DND-41 (cell line): ENCODE data around the gene LRRN2.

Experiments
- ATAC-seq: fragments of 200-7000 bp; cut with Tn5 transposase; 3 replicates; pipeline ENCODE4 v1.9.1; 2021; ENCODE audit warnings: low read depth; ENCODE audit not compliant: insufficient read depth
- DNase-seq: peaks from one replicate; pipeline ENCODE4 v3.0.0-alpha.2; 2020
- H2AFZ ChIP-seq: 2 replicates; pipeline ENCODE4 v1.6.0; 2012; ENCODE audit warnings: low read depth, low read length
- H3K27ac ChIP-seq: 2 replicates; pipeline ENCODE4 v1.5.1; 2012; ENCODE audit warnings: low read length, inconsistent platforms
- H3K27me3 ChIP-seq: fragments of 200-600 bp; sonication (generic); 2 replicates; pipeline ENCODE4 v1.6.0; 2012; ENCODE audit warnings: low read length, mild to moderate bottlenecking, inconsistent platforms; ENCODE audit not compliant: insufficient read depth, poor library complexity
- H3K36me3 ChIP-seq: 2 replicates; pipeline ENCODE4 v1.5.1; 2012; ENCODE audit warnings: low read length, inconsistent platforms; ENCODE audit not compliant: insufficient read depth
- H3K4me1 ChIP-seq: 2 replicates; pipeline ENCODE4 v1.5.1; 2012; ENCODE audit warnings: mild to moderate bottlenecking, low read length; ENCODE audit not compliant: insufficient read depth
- H3K4me2 ChIP-seq: 2 replicates; pipeline ENCODE4 v1.6.0; 2012; ENCODE audit warnings: mild to moderate bottlenecking, moderate library complexity, low read length, inconsistent platforms; ENCODE audit not compliant: insufficient read depth
- H3K4me3 ChIP-seq, 2 experiments: fragments of 200-600 bp in 1 of 2; shearing (Covaris generic) in 1 of 2; 2 replicates each; pipeline ENCODE4 v1.5.1; 2012 to 2016; ENCODE audit warnings: inconsistent platforms in 2 of 2, low read length in 2 of 2, mild to moderate bottlenecking in 2 of 2, low read depth in 1 of 2, moderate library complexity in 1 of 2
- H3K79me2 ChIP-seq: 2 replicates; pipeline ENCODE4 v1.6.0; 2012; ENCODE audit warnings: low read length, inconsistent platforms; ENCODE audit not compliant: insufficient read depth
- H3K9ac ChIP-seq: 2 replicates; pipeline ENCODE4 v1.6.0; 2012; ENCODE audit warnings: low read depth, mild to moderate bottlenecking, inconsistent platforms, low read length, moderate library complexity
- H3K9me3 ChIP-seq: 2 replicates; pipeline ENCODE4 v1.5.1; 2012; ENCODE audit warnings: low read length, moderate library complexity, mild to moderate bottlenecking, inconsistent platforms; ENCODE audit not compliant: insufficient read depth, severe bottlenecking
- H4K20me1 ChIP-seq: 2 replicates; pipeline ENCODE4 v1.6.0; 2012; ENCODE audit warnings: low read length; ENCODE audit not compliant: insufficient read depth
- CTCF ChIP-seq: IDR thresholded peaks from 2 replicates; pipeline ENCODE4 v1.5.1; 2012; ENCODE audit warnings: borderline replicate concordance, low read length, moderate library complexity, mild to moderate bottlenecking; ENCODE audit not compliant: poor library complexity, severe bottlenecking; ENCODE audit errors: extremely low read depth
- EZH2 ChIP-seq: IDR thresholded peaks from 3 replicates; pipeline ENCODE4 v1.6.1; 2012; ENCODE audit warnings: borderline replicate concordance, low read depth, mild to moderate bottlenecking, moderate library complexity, low read length, inconsistent platforms; ENCODE audit not compliant: severe bottlenecking

Gene LRRN2

GRCh38 chr1:204598319-204598969 lies 87.1 kb downstream of the LRRN2 start:
- TF ChIP-seq CTCF = no peak
- TF ChIP-seq EZH2 = no peak
- H2AFZ ChIP-seq = no peak overlapping the region
- no peak overlapping the region for H3K4me3 ChIP-seq
- no peaks in the 10 kb centered on the region for H4K20me1 ChIP-seq
- no peaks in the 10 kb centered on the region for H3K9me3 ChIP-seq
- no peaks in the 10 kb centered on the region for H3K4me1 ChIP-seq
- no peak for ATAC-seq
- no peak for DNase-seq
- H3K9ac ChIP-seq = no peak overlapping the region
- no peak overlapping the region for H3K27ac ChIP-seq
- no peaks in the 10 kb centered on the region for H3K27me3 ChIP-seq
- no peak overlapping the region for H3K4me2 ChIP-seq
- no peaks in the 10 kb centered on the region for H3K79me2 ChIP-seq
- no peaks in the 10 kb centered on the region for H3K36me3 ChIP-seq

GRCh38 chr1:204592246-204592948 lies 93.1 kb downstream of the LRRN2 start:
- Histone ChIP-seq H3K27ac (no peak overlapping the region), H3K27me3 (no peaks in the 10 kb centered on the region), H3K9me3 (no peaks in the 10 kb centered on the region), H3K4me1 (no peaks in the 10 kb centered on the region), H4K20me1 (no peaks in the 10 kb centered on the region), H2AFZ (no peak overlapping the region), H3K79me2 (no peaks in the 10 kb centered on the region), H3K9ac (no peak overlapping the region), H3K4me3 (no peak overlapping the region), H3K4me2 (no peak overlapping the region), H3K36me3 (no peaks in the 10 kb centered on the region)
- TF ChIP-seq EZH2 = no peak
- no peak for TF ChIP-seq CTCF
- DNase-seq = no peak
- no peak for ATAC-seq

- no peak overlapping the region for H3K4me2 ChIP-seq
These were observed 94.0 kb downstream of the LRRN2 start for GRCh38 chr1:204591473-204592090.

More at GRCh38 chr1:204591473-204592090, 94.0 kb downstream of the LRRN2 start:
- ATAC-seq (no peak), DNase-seq (no peak)
- no peaks in the 10 kb centered on the region for H3K79me2 ChIP-seq
- no peak overlapping the region for H3K27ac ChIP-seq
- no peaks in the 10 kb centered on the region for H3K9me3 ChIP-seq
- H3K36me3 ChIP-seq = no peaks in the 10 kb centered on the region
- H3K9ac ChIP-seq = no peak overlapping the region
- TF ChIP-seq CTCF = no peak
- TF ChIP-seq EZH2 = no peak
- H3K4me1 ChIP-seq = no peaks in the 10 kb centered on the region
- H3K27me3 ChIP-seq = no peaks in the 10 kb centered on the region
- H2AFZ ChIP-seq = no peak overlapping the region
- H4K20me1 ChIP-seq = no peaks in the 10 kb centered on the region
- no peak overlapping the region for H3K4me3 ChIP-seq
